GM12878 (cell line): ENCODE results near the gene JUN. TPM values are rescaled to one million over a fixed set of nuclear protein-coding genes. Genes with fewer than 3 reads are reported as not detected.

Experiments used
- BCL11A ChIP-seq: IDR thresholded peaks from 2 replicates; pipeline ENCODE4 v1.6.1; 2011; ENCODE audit warnings: low read depth, low read length
- CHD2 ChIP-seq: IDR thresholded peaks from 2 replicates; pipeline ENCODE4 v1.6.1; 2011; ENCODE audit warnings: low read depth, low read length, improper control_type of control experiment, borderline replicate concordance
- E2F4 ChIP-seq: IDR thresholded peaks from 2 replicates; pipeline ENCODE4 v1.6.1; 2012; ENCODE audit warnings: low read depth, low read length, improper control_type of control experiment
- NFXL1 ChIP-seq: fragments of 450-650 bp; IDR thresholded peaks from 2 replicates; pipeline ENCODE4 v1.6.1; 2017; ENCODE audit warnings: antibody characterized with exemption, mild to moderate bottlenecking, borderline replicate concordance
- NR2C2 ChIP-seq: IDR thresholded peaks from 2 replicates; pipeline ENCODE4 v1.6.1; 2011; ENCODE audit warnings: borderline replicate concordance, low read depth; ENCODE audit not compliant: control insufficient read depth, insufficient read length
- RCOR1 ChIP-seq: conservative IDR thresholded peaks from 2 replicates; pipeline ENCODE4 v1.6.1; 2012; ENCODE audit warnings: low read depth, low read length, improper control_type of control experiment
- SMC3 ChIP-seq: IDR thresholded peaks from 2 replicates; pipeline ENCODE4 v1.6.1; 2011; ENCODE audit warnings: low read length, improper control_type of control experiment, borderline replicate concordance
- SREBF1 ChIP-seq: IDR thresholded peaks from 2 replicates; pipeline ENCODE4 v1.6.1; 2012; ENCODE audit warnings: mild to moderate bottlenecking, low read length
- TAF1 ChIP-seq: IDR thresholded peaks from 2 replicates; pipeline ENCODE4 v1.6.1; 2011; ENCODE audit warnings: mild to moderate bottlenecking, low read depth, low read length, borderline replicate concordance
- YBX1 ChIP-seq: fragments of 450-650 bp; IDR thresholded peaks from 2 replicates; pipeline ENCODE4 v1.6.1; 2016; ENCODE audit warnings: antibody characterized with exemption
- ZBTB4 ChIP-seq: fragments of 450-650 bp; formaldehyde crosslinking; IDR thresholded peaks from 2 replicates; pipeline ENCODE4 v1.4.0; 2022; ENCODE audit warnings: mild to moderate bottlenecking, moderate library complexity
- ZNF207 ChIP-seq: fragments of 450-650 bp; IDR thresholded peaks from 2 replicates; pipeline ENCODE4 v1.6.1; 2014; ENCODE audit warnings: antibody characterized with exemption, mild to moderate bottlenecking, borderline replicate concordance
- ZNF384 ChIP-seq: IDR thresholded peaks from 2 replicates; pipeline ENCODE4 v1.6.1; 2012; ENCODE audit warnings: low read depth, mild to moderate bottlenecking, low read length, improper control_type of control experiment, borderline replicate concordance
- ZZZ3 ChIP-seq: IDR thresholded peaks from 2 replicates; pipeline ENCODE4 v1.6.1; 2011; ENCODE audit warnings: low read depth; ENCODE audit not compliant: control insufficient read depth, insufficient read length
- polyA plus RNA-seq, 11 experiments: library from polyadenylated mRNA; depleted of rRNA in 4 of 11; unstranded in 6 of 11; stranded (reverse) in 5 of 11; fragments of >200 nt; fragmentation: Nextera tagmentation in 4 of 11; fragmentation: Illumina TruSeq in 1 of 11; extraction: Ambion mirVana in 4 of 11; extraction: Trizol in 1 of 11; gene quantifications; 1 replicate in 1 of 11; 2 replicates in 10 of 11; pipeline versions ENCODE4 v1.2.1 to v1.2.3, GENCODE V29; 2011 to 2016; ENCODE audit warnings: inconsistent platforms in 2 of 11, missing spikeins in 2 of 11, low read depth in 1 of 11
- total RNA-seq, 4 experiments: library from RNA; depleted of rRNA in 3 of 4; stranded (reverse); fragments of >200 nt in 3 of 4; fragmentation: Illumina TruSeq in 1 of 4; extraction: Trizol in 1 of 4; gene quantifications; 2 replicates each; pipeline versions ENCODE4 v1.2.1 to v1.2.3, GENCODE V29; 2013 to 2021
- TF ChIP-seq, protein P1 (sequence below): IDR thresholded peaks from 2 replicates; pipeline ENCODE4 v1.6.1; 2012; ENCODE audit warnings: low read length, inconsistent platforms
- TF ChIP-seq, protein P2 (sequence below): IDR thresholded peaks from 2 replicates; pipeline ENCODE4 v1.6.1; 2012; ENCODE audit warnings: mild to moderate bottlenecking, low read depth, low read length

Gene JUN
- total and polyA plus RNA-seq, 10 of the 15 experiments (the other 5 are each of a cell fraction or from before 2014, with no cell fraction given) = 0.18 to 8.4 (median 2.8) TPM

DNA sequence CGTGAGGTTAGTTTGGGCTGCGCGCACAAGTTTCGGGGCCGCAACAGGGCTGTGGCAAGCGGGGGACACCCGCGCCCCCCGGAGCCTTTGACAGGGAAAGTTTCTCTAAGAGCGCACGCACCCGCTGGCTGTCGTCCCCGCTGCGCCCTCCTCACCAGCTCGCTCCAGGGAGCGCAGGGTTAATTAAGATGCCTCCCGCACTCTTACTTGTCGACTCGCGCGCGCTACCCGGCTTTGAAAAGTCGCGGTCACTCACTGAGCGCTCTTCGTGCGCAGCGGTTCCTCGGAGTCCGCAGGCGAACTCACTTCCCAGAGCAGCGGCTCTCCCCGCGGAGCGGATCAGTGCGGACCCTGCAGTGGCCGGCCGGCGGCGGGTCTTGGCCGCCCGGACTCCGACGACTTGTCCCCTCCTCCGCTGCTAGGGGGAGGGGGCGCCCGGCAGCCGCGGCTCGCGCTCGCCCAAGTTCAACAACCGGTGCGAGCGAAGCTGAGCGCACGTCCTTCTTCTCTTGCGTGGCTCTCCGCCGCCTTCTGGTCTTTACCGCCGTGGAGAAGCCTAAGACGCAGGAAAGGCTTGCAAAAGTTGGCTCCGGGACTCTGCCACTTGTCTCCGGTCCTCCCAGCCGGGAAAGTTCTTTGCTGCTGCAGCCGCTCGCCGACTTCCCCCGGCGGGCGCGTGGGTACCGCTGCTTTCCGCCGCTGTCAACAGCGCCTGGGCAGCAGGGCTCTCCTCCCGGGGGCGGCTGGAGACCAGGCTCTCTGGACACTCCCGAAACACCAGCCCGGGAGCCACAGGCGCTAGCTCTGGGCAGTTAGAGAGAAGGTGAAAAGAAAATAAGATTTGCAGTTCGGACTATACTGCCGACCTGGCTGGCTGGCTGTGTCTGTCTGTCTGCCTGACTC, 506 bp downstream of the JUN start (continued):
- TF ChIP-seq, protein P1, sequence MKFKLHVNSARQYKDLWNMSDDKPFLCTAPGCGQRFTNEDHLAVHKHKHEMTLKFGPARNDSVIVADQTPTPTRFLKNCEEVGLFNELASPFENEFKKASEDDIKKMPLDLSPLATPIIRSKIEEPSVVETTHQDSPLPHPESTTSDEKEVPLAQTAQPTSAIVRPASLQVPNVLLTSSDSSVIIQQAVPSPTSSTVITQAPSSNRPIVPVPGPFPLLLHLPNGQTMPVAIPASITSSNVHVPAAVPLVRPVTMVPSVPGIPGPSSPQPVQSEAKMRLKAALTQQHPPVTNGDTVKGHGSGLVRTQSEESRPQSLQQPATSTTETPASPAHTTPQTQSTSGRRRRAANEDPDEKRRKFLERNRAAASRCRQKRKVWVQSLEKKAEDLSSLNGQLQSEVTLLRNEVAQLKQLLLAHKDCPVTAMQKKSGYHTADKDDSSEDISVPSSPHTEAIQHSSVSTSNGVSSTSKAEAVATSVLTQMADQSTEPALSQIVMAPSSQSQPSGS = no peak
- no peak for TF ChIP-seq SMC3
- TF ChIP-seq ZNF207 = 0 out of 2 replicates have a peak, but pooled peaks have one; percentile 25
- TF ChIP-seq, protein P2, sequence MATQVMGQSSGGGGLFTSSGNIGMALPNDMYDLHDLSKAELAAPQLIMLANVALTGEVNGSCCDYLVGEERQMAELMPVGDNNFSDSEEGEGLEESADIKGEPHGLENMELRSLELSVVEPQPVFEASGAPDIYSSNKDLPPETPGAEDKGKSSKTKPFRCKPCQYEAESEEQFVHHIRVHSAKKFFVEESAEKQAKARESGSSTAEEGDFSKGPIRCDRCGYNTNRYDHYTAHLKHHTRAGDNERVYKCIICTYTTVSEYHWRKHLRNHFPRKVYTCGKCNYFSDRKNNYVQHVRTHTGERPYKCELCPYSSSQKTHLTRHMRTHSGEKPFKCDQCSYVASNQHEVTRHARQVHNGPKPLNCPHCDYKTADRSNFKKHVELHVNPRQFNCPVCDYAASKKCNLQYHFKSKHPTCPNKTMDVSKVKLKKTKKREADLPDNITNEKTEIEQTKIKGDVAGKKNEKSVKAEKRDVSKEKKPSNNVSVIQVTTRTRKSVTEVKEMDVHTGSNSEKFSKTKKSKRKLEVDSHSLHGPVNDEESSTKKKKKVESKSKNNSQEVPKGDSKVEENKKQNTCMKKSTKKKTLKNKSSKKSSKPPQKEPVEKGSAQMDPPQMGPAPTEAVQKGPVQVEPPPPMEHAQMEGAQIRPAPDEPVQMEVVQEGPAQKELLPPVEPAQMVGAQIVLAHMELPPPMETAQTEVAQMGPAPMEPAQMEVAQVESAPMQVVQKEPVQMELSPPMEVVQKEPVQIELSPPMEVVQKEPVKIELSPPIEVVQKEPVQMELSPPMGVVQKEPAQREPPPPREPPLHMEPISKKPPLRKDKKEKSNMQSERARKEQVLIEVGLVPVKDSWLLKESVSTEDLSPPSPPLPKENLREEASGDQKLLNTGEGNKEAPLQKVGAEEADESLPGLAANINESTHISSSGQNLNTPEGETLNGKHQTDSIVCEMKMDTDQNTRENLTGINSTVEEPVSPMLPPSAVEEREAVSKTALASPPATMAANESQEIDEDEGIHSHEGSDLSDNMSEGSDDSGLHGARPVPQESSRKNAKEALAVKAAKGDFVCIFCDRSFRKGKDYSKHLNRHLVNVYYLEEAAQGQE = no peak
- TF ChIP-seq NFXL1 = no peak
- TF ChIP-seq CHD2 = no peak; the same call in 1 of the 2 replicates
- no peak for TF ChIP-seq NR2C2
- TF ChIP-seq BCL11A = no peak
- TF ChIP-seq TAF1 = no peak
- no peak for TF ChIP-seq YBX1
- no peak for TF ChIP-seq ZNF384
- TF ChIP-seq ZZZ3 = no peak
- TF ChIP-seq ZBTB4 (CRISPR knock-in tag) = no peak
- no peak for TF ChIP-seq E2F4
- no peak for TF ChIP-seq SREBF1
- TF ChIP-seq RCOR1 = no peak
